ACC112 (cell line): ENCODE measurements around the gene IL17A.
"Not testable (repeated sequence)": the region's sequence is repeated elsewhere in the genome, so short reads cannot be mapped to it uniquely, and the experiment has no call there.

ENCODE experiments used
- H2AFZ ChIP-seq: fragments of 200-600 bp; sonication (generic); one replicate; pipeline ENCODE4 v1.6.0; 2017; ENCODE audit warnings: antibody characterized with exemption, low read length; ENCODE audit not compliant: unreplicated experiment
- H3K27ac ChIP-seq: fragments of 200-600 bp; sonication (generic); 2 replicates; pipeline ENCODE4 v1.5.1; 2014; ENCODE audit warnings: low read depth, mild to moderate bottlenecking, antibody characterized with exemption, low read length, moderate library complexity
- H3K27me3 ChIP-seq: fragments of 200-600 bp; sonication (generic); 2 replicates; pipeline ENCODE4 v1.6.1; 2014; ENCODE audit warnings: mild to moderate bottlenecking, antibody characterized with exemption, low read length, moderate library complexity, mixed read lengths; ENCODE audit not compliant: insufficient read depth
- H3K36me3 ChIP-seq: fragments of 200-600 bp; sonication (generic); 2 replicates; pipeline ENCODE4 v1.6.1; 2016; ENCODE audit warnings: mild to moderate bottlenecking, antibody characterized with exemption, low read length, moderate library complexity, mixed read lengths; ENCODE audit not compliant: insufficient read depth
- H3K4me1 ChIP-seq: fragments of 200-600 bp; sonication (generic); one replicate; pipeline ENCODE4 v1.6.1; 2016; ENCODE audit warnings: low read length, mixed read lengths; ENCODE audit not compliant: insufficient read depth, unreplicated experiment, control insufficient read depth
- H3K4me3 ChIP-seq: fragments of 200-600 bp; sonication (generic); 2 replicates; pipeline ENCODE4 v1.5.1; 2014; ENCODE audit warnings: mild to moderate bottlenecking, low read depth, low read length
- H3K79me2 ChIP-seq: fragments of 200-600 bp; sonication (generic); one replicate; pipeline ENCODE4 v1.6.0; 2016; ENCODE audit warnings: low read length; ENCODE audit not compliant: control insufficient read depth, unreplicated experiment, insufficient read depth

The IL17A gene

GRCh38 chr6:52164319-52165094 lies 21.7 kb upstream of the IL17A start:
- H2AFZ ChIP-seq: no peak overlapping the region
- no peaks in the 10 kb centered on the region for H3K4me1 ChIP-seq
- peaks cover 30% of the 10 kb centered on the region for H3K27me3 ChIP-seq
- no peak overlapping the region for H3K4me3 ChIP-seq
- H3K79me2 ChIP-seq: no peaks in the 10 kb centered on the region
- no peak overlapping the region for H3K27ac ChIP-seq
- H3K36me3 ChIP-seq: no peaks in the 10 kb centered on the region

- Histone ChIP-seq H3K4me3 (no peak overlapping the region), H3K79me2 (no peaks in the 10 kb centered on the region), H3K36me3 (no peaks in the 10 kb centered on the region), H3K27me3 (peaks cover 18% of the 10 kb centered on the region), H2AFZ (no peak overlapping the region), H3K4me1 (no peaks in the 10 kb centered on the region), H3K27ac (no peak overlapping the region)
These were observed 18.9 kb upstream of the IL17A start for GRCh38 chr6:52167267-52167666.

DNA sequence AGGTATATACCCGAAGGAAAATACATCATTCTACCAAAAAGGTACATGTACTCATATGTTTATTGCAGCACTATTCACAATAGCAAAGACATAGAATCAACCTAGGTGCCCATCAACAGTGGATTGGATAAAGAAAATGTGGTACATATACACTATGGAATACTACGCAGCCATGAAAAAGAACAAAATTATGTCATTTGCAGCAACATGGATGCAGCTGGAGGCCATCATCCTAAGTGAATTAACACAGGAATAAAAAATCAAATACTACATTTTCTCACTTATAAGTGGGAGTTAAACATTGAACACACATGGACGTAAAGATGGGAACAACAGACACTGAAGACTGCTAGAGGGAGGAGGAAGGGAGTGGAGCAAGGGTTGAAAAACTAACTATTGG lies 17.8 kb upstream of the IL17A start:
- not testable (repeated sequence) for H3K4me1 ChIP-seq, H3K27ac ChIP-seq, H3K4me3 ChIP-seq, H3K79me2 ChIP-seq, H2AFZ ChIP-seq, H3K36me3 ChIP-seq
- peaks cover 25% of the 10 kb centered on the region for H3K27me3 ChIP-seq

DNA sequence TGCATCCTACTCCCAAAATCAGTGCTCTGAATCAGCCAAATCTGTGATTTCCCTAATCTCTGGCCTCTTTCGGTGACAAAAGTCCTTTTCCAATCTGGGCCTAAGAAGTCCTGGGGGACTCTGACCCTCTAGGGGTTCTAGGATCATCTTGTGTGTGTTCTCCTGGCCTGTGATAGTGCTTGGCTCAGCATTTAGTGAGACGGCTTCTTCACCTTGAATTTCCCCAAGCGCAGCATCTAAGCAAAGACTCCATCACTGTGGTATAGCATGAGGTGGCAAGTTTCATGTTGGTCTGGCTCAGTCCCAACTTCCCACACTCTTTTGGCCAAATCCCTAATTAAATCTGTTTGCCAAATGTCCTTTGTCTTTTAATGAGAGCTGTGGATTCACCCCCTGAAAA lies 12.1 kb upstream of the IL17A start:
- H3K4me1 ChIP-seq: no peaks in the 10 kb centered on the region
- H3K79me2 ChIP-seq: no peaks in the 10 kb centered on the region
- no peak overlapping the region for H2AFZ ChIP-seq
- no peak overlapping the region for H3K4me3 ChIP-seq
- no peaks in the 10 kb centered on the region for H3K36me3 ChIP-seq
- H3K27me3 ChIP-seq: peaks cover 29% of the 10 kb centered on the region
- no peak overlapping the region for H3K27ac ChIP-seq

- no peak overlapping the region for H2AFZ ChIP-seq
- H3K4me1 ChIP-seq: no peaks in the 10 kb centered on the region
- H3K79me2 ChIP-seq: no peaks in the 10 kb centered on the region
- H3K27ac ChIP-seq: no peak overlapping the region
- H3K36me3 ChIP-seq: no peaks in the 10 kb centered on the region
- H3K4me3 ChIP-seq: no peak overlapping the region
- H3K27me3 ChIP-seq: peaks cover 53% of the 10 kb centered on the region
These were observed 9.6 kb upstream of the IL17A start for GRCh38 chr6:52176550-52176949.

GRCh38 chr6:52177961-52178360 lies 8.2 kb upstream of the IL17A start:
- no peak overlapping the region for H2AFZ ChIP-seq
- H3K4me3 ChIP-seq: no peak overlapping the region
- no peak overlapping the region for H3K27ac ChIP-seq
- no peaks in the 10 kb centered on the region for H3K36me3 ChIP-seq
- H3K27me3 ChIP-seq: peaks cover 57% of the 10 kb centered on the region
- H3K79me2 ChIP-seq: no peaks in the 10 kb centered on the region
- H3K4me1 ChIP-seq: no peaks in the 10 kb centered on the region

DNA sequence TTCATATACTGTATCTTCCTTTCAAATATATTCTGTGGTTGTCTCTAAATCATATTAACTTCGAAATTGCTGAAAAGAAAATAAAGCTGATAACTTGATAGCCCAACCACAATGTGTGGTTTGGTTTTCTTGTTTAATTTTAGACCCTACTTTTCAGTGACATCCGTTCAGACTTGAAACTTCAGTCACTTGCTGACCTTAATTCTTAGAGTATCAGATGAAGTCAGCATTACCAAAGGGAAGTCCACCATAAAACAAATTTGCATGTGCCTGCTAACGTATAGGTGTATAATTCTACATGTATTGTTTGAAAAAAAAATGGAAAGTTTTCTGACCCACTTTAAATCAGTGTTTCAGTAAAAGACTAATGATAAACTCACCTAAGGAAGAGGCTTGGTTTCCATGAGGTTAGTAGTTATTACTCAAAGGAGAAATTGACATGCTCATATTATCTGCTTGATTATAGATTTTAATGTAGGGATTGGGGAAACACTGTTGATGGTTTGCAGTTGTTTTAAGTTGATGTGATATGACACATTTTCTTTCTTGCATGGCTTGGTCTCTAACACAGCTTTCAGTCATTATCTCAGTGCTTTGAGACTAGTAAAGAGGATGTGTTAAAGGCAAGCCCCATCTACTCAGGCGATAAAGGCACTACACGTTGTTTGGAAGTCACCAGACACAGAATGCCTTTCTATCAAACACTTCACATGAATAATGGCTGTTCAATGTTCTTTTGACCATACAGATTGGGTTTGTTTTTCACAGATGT lies 5.2 kb upstream of the IL17A start:
- no peak overlapping the region for H3K4me3 ChIP-seq
- H3K27me3 ChIP-seq: peaks cover 72% of the 10 kb centered on the region
- H3K27ac ChIP-seq: no peak overlapping the region
- H2AFZ ChIP-seq: no peak overlapping the region
- no peaks in the 10 kb centered on the region for H3K4me1 ChIP-seq
- H3K79me2 ChIP-seq: no peaks in the 10 kb centered on the region
- H3K36me3 ChIP-seq: no peaks in the 10 kb centered on the region

- H3K27ac ChIP-seq: no peak overlapping the region
- no peaks in the 10 kb centered on the region for H3K79me2 ChIP-seq
- no peaks in the 10 kb centered on the region for H3K36me3 ChIP-seq
- no peak overlapping the region for H3K4me3 ChIP-seq
- H2AFZ ChIP-seq: no peak overlapping the region
- peaks cover 77% of the 10 kb centered on the region for H3K27me3 ChIP-seq
- no peaks in the 10 kb centered on the region for H3K4me1 ChIP-seq
These were observed 3.0 kb upstream of the IL17A start for GRCh38 chr6:52183131-52183713.

DNA sequence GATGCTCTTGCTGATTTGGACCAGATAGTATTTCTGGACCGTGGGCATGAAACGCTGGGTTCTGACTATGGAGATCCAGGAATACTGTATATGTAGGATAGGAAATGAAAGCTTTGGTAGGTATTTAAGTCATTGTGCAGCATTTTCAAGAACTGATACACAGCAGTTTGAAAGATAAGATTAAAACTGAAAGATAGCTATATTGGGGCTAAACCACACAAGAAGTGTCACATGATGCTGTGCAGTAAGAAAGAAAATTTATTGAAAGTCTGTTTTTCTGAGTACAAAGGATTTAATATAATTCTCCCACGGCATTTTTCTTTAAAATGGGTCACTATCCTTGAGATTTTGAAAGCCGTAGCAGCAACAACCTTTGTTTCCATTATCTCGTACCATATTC lies 305 bp downstream of the IL17A start:
- H3K27ac ChIP-seq: no peak overlapping the region
- peaks cover 70% of the 10 kb centered on the region for H3K27me3 ChIP-seq
- H3K4me1 ChIP-seq: no peaks in the 10 kb centered on the region

GRCh38 chr6:52187098-52187497 lies 923 bp downstream of the IL17A start:
- no peaks in the 10 kb centered on the region for H3K4me1 ChIP-seq
- H3K36me3 ChIP-seq: no peaks in the 10 kb centered on the region
- no peak overlapping the region for H3K4me3 ChIP-seq
- H3K27me3 ChIP-seq: peaks cover 72% of the 10 kb centered on the region
- no peak overlapping the region for H3K27ac ChIP-seq
- no peaks in the 10 kb centered on the region for H3K79me2 ChIP-seq
- H2AFZ ChIP-seq: no peak overlapping the region

More for the DNA sequence above, 305 bp downstream of the IL17A start:
- H2AFZ ChIP-seq: no peak overlapping the region
- H3K79me2 ChIP-seq: no peaks in the 10 kb centered on the region
- H3K36me3 ChIP-seq: no peaks in the 10 kb centered on the region
- H3K4me3 ChIP-seq: no peak overlapping the region
